Smooth muscle cell (in vitro differentiated cells): ENCODE results near the gene COBL. TPM values are rescaled to one million over a fixed set of nuclear protein-coding genes. Genes with fewer than 3 reads are reported as not detected.

ENCODE experiments used
- DNase-seq: peaks from one replicate; lab custom pipeline; 2025; ENCODE audit not compliant: unreplicated experiment; lab: John Stamatoyannopoulos, UW
- H2AFZ ChIP-seq: fragments of 200-600 bp; sonication (generic); 2 replicates; pipeline ENCODE4 v1.6.0; 2016; ENCODE audit warnings: antibody characterized with exemption, low read depth, mild to moderate bottlenecking
- H3F3A ChIP-seq: fragments of 200-600 bp; sonication (generic); 2 replicates; pipeline ENCODE4 v1.6.0; 2017; ENCODE audit warnings: antibody characterized with exemption, low read depth
- H3K27ac ChIP-seq: fragments of 200-600 bp; sonication (generic); 2 replicates; pipeline ENCODE4 v1.5.1; 2016; ENCODE audit warnings: low read depth, mild to moderate bottlenecking
- H3K27me3 ChIP-seq: fragments of 200-600 bp; sonication (generic); 2 replicates; pipeline ENCODE4 v1.6.1; 2016; ENCODE audit warnings: low read depth, mild to moderate bottlenecking
- H3K36me3 ChIP-seq: fragments of 200-600 bp; sonication (generic); 2 replicates; pipeline ENCODE4 v1.5.1; 2016; ENCODE audit warnings: low read depth
- H3K4me1 ChIP-seq: fragments of 200-600 bp; sonication (generic); 2 replicates; pipeline ENCODE4 v1.5.1; 2016; ENCODE audit warnings: low read depth
- H3K4me2 ChIP-seq: fragments of 200-600 bp; sonication (generic); 2 replicates; pipeline ENCODE4 v1.6.0; 2016; ENCODE audit warnings: mild to moderate bottlenecking
- H3K4me3 ChIP-seq: fragments of 200-600 bp; sonication (generic); 2 replicates; pipeline ENCODE4 v1.5.1; 2016; ENCODE audit warnings: mild to moderate bottlenecking
- H3K79me2 ChIP-seq: fragments of 200-600 bp; sonication (generic); 2 replicates; pipeline ENCODE4 v1.6.0; 2016; ENCODE audit warnings: low read depth, mild to moderate bottlenecking
- H3K9ac ChIP-seq: fragments of 200-600 bp; sonication (generic); 2 replicates; pipeline ENCODE4 v1.6.0; 2016; ENCODE audit warnings: low read depth
- H3K9me3 ChIP-seq: fragments of 200-600 bp; sonication (generic); replicated peaks from 2 replicates; pipeline ENCODE4 v1.5.1; 2016; ENCODE audit warnings: low read depth
- H4K20me1 ChIP-seq: fragments of 200-600 bp; sonication (generic); 2 replicates; pipeline ENCODE4 v1.6.0; 2016; ENCODE audit warnings: low read depth
- CTCF ChIP-seq: fragments of 200-600 bp; sonication (generic); IDR thresholded peaks from 2 replicates; pipeline ENCODE4 v1.5.1; 2017; ENCODE audit warnings: borderline replicate concordance, mild to moderate bottlenecking, antibody characterized with exemption; ENCODE audit not compliant: insufficient read depth, poor library complexity, severe bottlenecking
- WGBS: methylation state at CpG from one replicate; pipeline ENCODE4 v1.1.7; 2016; ENCODE audit warnings: low lambda C conversion rate; 5-methylcytosine and 5-hydroxymethylcytosine counted together
- polyA plus RNA-seq: library from polyadenylated mRNA; unstranded; fragments of >200 nt; fragmentation: Nextera tagmentation; extraction: Ambion mirVana; gene quantifications from 2 replicates; pipeline ENCODE4 v1.2.1, GENCODE V29; 2016
- total RNA-seq: library from RNA; depleted of rRNA; stranded (reverse); fragments of >200 nt; gene quantifications from 2 replicates; pipeline ENCODE4 v1.2.3, GENCODE V29; 2014

Gene COBL
- total and polyA plus RNA-seq, 2 experiments from 2014 or later = 0.47 to 2.8 TPM

GRCh38 chr7:51276091-51276605 lies 40.5 kb downstream of the COBL start:
- Histone ChIP-seq H3K4me1 (peaks cover 12% of the 10 kb centered on the region), H3K79me2 (peaks cover 6% of the 10 kb centered on the region), H3K9me3 (no peaks in the 10 kb centered on the region), H3K27me3 (no peaks in the 10 kb centered on the region), H3K36me3 (no peaks in the 10 kb centered on the region), H3K9ac (no peak overlapping the region), H3K4me3 (no peak overlapping the region), H2AFZ (no peak overlapping the region), H3K27ac (peak overlapping the region; percentile 26), H3K4me2 (peak overlapping the region; percentile 41), H4K20me1 (no peaks in the 10 kb centered on the region), H3F3A (peaks cover 9% of the 10 kb centered on the region)
- WGBS = 68% methylated on average over 7 of the region's 7 CpGs
- no peak for DNase-seq
- no peak for TF ChIP-seq CTCF

- peaks cover 12% of the 10 kb centered on the region for H3K4me1 ChIP-seq
- no peak overlapping the region for H3K4me3 ChIP-seq
- no peak for TF ChIP-seq CTCF
- WGBS = 48% methylated on average over 7 of the region's 9 CpGs
- no peaks in the 10 kb centered on the region for H4K20me1 ChIP-seq
- H3K36me3 ChIP-seq = no peaks in the 10 kb centered on the region
- H3K9ac ChIP-seq = no peak overlapping the region
- peaks cover 6% of the 10 kb centered on the region for H3K79me2 ChIP-seq
- no peaks in the 10 kb centered on the region for H3K27me3 ChIP-seq
- peak overlapping the region; percentile 26 for H3K27ac ChIP-seq
- H3K4me2 ChIP-seq = peak overlapping the region; percentile 41
- H3F3A ChIP-seq = peaks cover 9% of the 10 kb centered on the region
- H2AFZ ChIP-seq = no peak overlapping the region
- H3K9me3 ChIP-seq = no peaks in the 10 kb centered on the region
- DNase-seq = no peak
These were observed 41.1 kb downstream of the COBL start for GRCh38 chr7:51275532-51275931.

GRCh38 chr7:51274955-51275354 lies 41.7 kb downstream of the COBL start:
- no peaks in the 10 kb centered on the region for H4K20me1 ChIP-seq
- H3K27me3 ChIP-seq = no peaks in the 10 kb centered on the region
- peaks cover 3% of the 10 kb centered on the region for H3K79me2 ChIP-seq
- no peak for DNase-seq
- no peak overlapping the region for H3K27ac ChIP-seq
- H3K4me3 ChIP-seq = no peak overlapping the region
- H3K36me3 ChIP-seq = no peaks in the 10 kb centered on the region
- H3K9me3 ChIP-seq = no peaks in the 10 kb centered on the region
- TF ChIP-seq CTCF = no peak
- H3K4me1 ChIP-seq = peaks cover 12% of the 10 kb centered on the region
- H3F3A ChIP-seq = peaks cover 9% of the 10 kb centered on the region
- no peak overlapping the region for H2AFZ ChIP-seq
- 93% methylated on average over 7 of the region's 7 CpGs for WGBS
- no peak overlapping the region for H3K4me2 ChIP-seq
- no peak overlapping the region for H3K9ac ChIP-seq

GRCh38 chr7:51274001-51274400 lies 42.6 kb downstream of the COBL start:
- H2AFZ ChIP-seq = no peak overlapping the region
- H3K27ac ChIP-seq = no peak overlapping the region
- H3K79me2 ChIP-seq = no peaks in the 10 kb centered on the region
- WGBS = 95% methylated on average over 10 of the region's 10 CpGs
- H3F3A ChIP-seq = peaks cover 9% of the 10 kb centered on the region
- no peak overlapping the region for H3K4me3 ChIP-seq
- DNase-seq = no peak
- peaks cover 12% of the 10 kb centered on the region for H3K4me1 ChIP-seq
- no peak overlapping the region for H3K4me2 ChIP-seq
- H3K9ac ChIP-seq = no peak overlapping the region
- H3K9me3 ChIP-seq = no peaks in the 10 kb centered on the region
- no peaks in the 10 kb centered on the region for H4K20me1 ChIP-seq
- no peak for TF ChIP-seq CTCF
- no peaks in the 10 kb centered on the region for H3K36me3 ChIP-seq
- H3K27me3 ChIP-seq = no peaks in the 10 kb centered on the region
